Type B pancreatic cell (in vitro differentiated cells): ENCODE results near the gene MEN1. TPM values are rescaled to one million over a fixed set of nuclear protein-coding genes. Genes with fewer than 3 reads are reported as not detected.
A peak's percentile ranks its signal among the peaks of the same experiment; 100 is the strongest.

Experiments
- DNase-seq: peaks from one replicate; pipeline ENCODE4 v3.0.0; 2021; ENCODE audit warnings: mixed read lengths; ENCODE audit not compliant: unreplicated experiment; ENCODE audit errors: extremely low spot score
- H3K27ac Mint-ChIP-seq: 2 replicates; pipeline ENCODE4 v1.8.0; 2021; ENCODE audit warnings: mild to moderate bottlenecking, mixed read lengths
- H3K27me3 Mint-ChIP-seq: 2 replicates; pipeline ENCODE4 v1.8.0; 2021; ENCODE audit warnings: mixed read lengths
- H3K36me3 Mint-ChIP-seq: 2 replicates; pipeline ENCODE4 v1.8.0; 2021; ENCODE audit warnings: mixed read lengths
- H3K4me1 Mint-ChIP-seq: one replicate; pipeline ENCODE4 v1.8.0; 2021; ENCODE audit warnings: mixed read lengths; ENCODE audit not compliant: unreplicated experiment
- H3K4me3 Mint-ChIP-seq: 2 replicates; pipeline ENCODE4 v1.8.0; 2021; ENCODE audit warnings: mild to moderate bottlenecking, mixed read lengths
- H3K9me3 Mint-ChIP-seq: 2 replicates; pipeline ENCODE4 v1.8.0; 2021; ENCODE audit warnings: mixed read lengths
- CTCF ChIP-seq: fragments of 200-600 bp; sonication (generic); conservative IDR thresholded peaks from 2 replicates; pipeline ENCODE4 v1.5.0; 2021; ENCODE audit warnings: antibody characterized with exemption, mild to moderate bottlenecking
- total RNA-seq: library from RNA; stranded (reverse); gene quantifications from 2 replicates; pipeline ENCODE4 v1.2.1, GENCODE V29; 2021; ENCODE audit warnings: low replicate concordance

Gene MEN1
- total RNA-seq, 1 donor from 2014 or later: 50.6 TPM

- Mint-ChIP-seq H3K9me3 (no peaks in the 10 kb centered on the region), H3K4me1 (peaks cover 29% of the 10 kb centered on the region), H3K27ac (no peak overlapping the region), H3K36me3 (peaks cover 66% of the 10 kb centered on the region), H3K27me3 (peaks cover 3% of the 10 kb centered on the region), H3K4me3 (peak overlapping the region; percentile 17)
- no peak for DNase-seq
- TF ChIP-seq CTCF: no peak
These were observed 36.2 kb downstream of the MEN1 start for GRCh38 chr11:64774144-64774543.

- H3K4me1 Mint-ChIP-seq: peaks cover 26% of the 10 kb centered on the region
- no peak for TF ChIP-seq CTCF
- H3K27me3 Mint-ChIP-seq: no peaks in the 10 kb centered on the region
- DNase-seq: no peak
- H3K4me3 Mint-ChIP-seq: no peak overlapping the region
- peak overlapping the region; percentile 53 for H3K27ac Mint-ChIP-seq
- no peaks in the 10 kb centered on the region for H3K9me3 Mint-ChIP-seq
- peaks cover 76% of the 10 kb centered on the region for H3K36me3 Mint-ChIP-seq
These were observed 37.9 kb downstream of the MEN1 start for GRCh38 chr11:64772303-64773018.

GRCh38 chr11:64771861-64772260, 38.5 kb downstream of the MEN1 start:
- TF ChIP-seq CTCF: no peak
- Mint-ChIP-seq H3K4me3 (no peak overlapping the region), H3K27ac (no peak overlapping the region), H3K9me3 (no peaks in the 10 kb centered on the region), H3K36me3 (peaks cover 70% of the 10 kb centered on the region), H3K4me1 (peaks cover 22% of the 10 kb centered on the region), H3K27me3 (no peaks in the 10 kb centered on the region)
- no peak for DNase-seq

- no peaks in the 10 kb centered on the region for H3K27me3 Mint-ChIP-seq
- no peaks in the 10 kb centered on the region for H3K9me3 Mint-ChIP-seq
- H3K27ac Mint-ChIP-seq: no peak overlapping the region
These were observed 40.2 kb downstream of the MEN1 start for GRCh38 chr11:64770120-64770519.

GRCh38 chr11:64769283-64769682, 41.1 kb downstream of the MEN1 start:
- no peaks in the 10 kb centered on the region for H3K9me3 Mint-ChIP-seq
- no peak for DNase-seq
- peaks cover 20% of the 10 kb centered on the region for H3K4me1 Mint-ChIP-seq
- no peak overlapping the region for H3K27ac Mint-ChIP-seq
- H3K27me3 Mint-ChIP-seq: no peaks in the 10 kb centered on the region
- no peak overlapping the region for H3K4me3 Mint-ChIP-seq
- peaks cover 62% of the 10 kb centered on the region for H3K36me3 Mint-ChIP-seq
- no peak for TF ChIP-seq CTCF

More at GRCh38 chr11:64770120-64770519, 40.2 kb downstream of the MEN1 start:
- Mint-ChIP-seq H3K36me3 (peaks cover 58% of the 10 kb centered on the region), H3K4me3 (no peak overlapping the region), H3K4me1 (peaks cover 14% of the 10 kb centered on the region)
- no peak for DNase-seq
- TF ChIP-seq CTCF: no peak
